HCT116 (cell line): ENCODE results near the gene MGAT4C. TPM values are rescaled to one million over a fixed set of nuclear protein-coding genes. Genes with fewer than 3 reads are reported as not detected.

Source experiments
- ATAC-seq: fragments of 200-7000 bp; cut with Tn5 transposase; 2 replicates; pipeline ENCODE4 v1.9.1; 2020; ENCODE audit warnings: mild to moderate bottlenecking, moderate library complexity
- BruUV-seq: library from RNA; stranded (reverse); fragments of 400-500 nt; replicated peaks from 2 replicates; lab custom pipeline; 2021; lab: Mats Ljungman, UMichigan
- CTCF ChIA-PET: fragments of 300-600 bp; sonication (Branson Sonifier 250); formaldehyde crosslinking; loops from one replicate; lab custom pipeline; 2021; ENCODE audit warnings: antibody characterized with exemption; lab: Charles Lee
- POLR2A ChIA-PET: fragments of 300-600, 350-600 bp; sonication (Branson Sonifier 250); formaldehyde crosslinking; loops from one replicate; lab custom pipeline; 2021; ENCODE audit warnings: antibody characterized with exemption; lab: Charles Lee
- RAD21 ChIA-PET, 2 experiments: fragments of 300-600 bp; sonication (Branson Sonifier 250); formaldehyde crosslinking; loops; one replicate each; lab custom pipeline; 2023; ENCODE audit warnings: low total read pairs in 2 of 2; ENCODE audit not compliant: uncharacterized antibody in 2 of 2, unreplicated experiment in 2 of 2, low non-redundant PET in 1 of 2; lab: Charles Lee
- DNase-seq: peaks from one replicate; pipeline ENCODE4 v3.0.0-alpha.2; 2010; ENCODE audit warnings: low read depth, low spot score
- H2AFZ ChIP-seq: fragments of 200-600 bp; shearing (Covaris generic), sonication (generic); 2 replicates; pipeline ENCODE4 v1.6.1; 2017; ENCODE audit warnings: low read depth, mixed run types, mixed read lengths, antibody characterized with exemption, low read length; ENCODE audit not compliant: poor library complexity, severe bottlenecking
- H3K27ac ChIP-seq: 2 replicates; pipeline ENCODE4 v1.5.1; 2012; ENCODE audit warnings: low read depth, low read length
- H3K27me3 ChIP-seq: fragments of 200-600 bp; sonication (generic); 2 replicates; pipeline ENCODE4 v1.6.1; 2016; ENCODE audit warnings: mixed run types, low read length, mixed read lengths; ENCODE audit not compliant: insufficient read depth
- H3K36me3 ChIP-seq, 2 experiments: fragments of 200-500 bp in 1 of 2; fragments of 200-600 bp in 1 of 2; sonication (Bioruptor generic) in 1 of 2; sonication (generic) in 1 of 2; 2 replicates each; pipeline versions ENCODE4 v1.5.1 to v1.6.1; 2014 to 2016; ENCODE audit warnings: low read length in 2 of 2, inconsistent platforms in 1 of 2, mixed read lengths in 1 of 2, mixed run types in 1 of 2; ENCODE audit not compliant: insufficient read depth in 2 of 2, control insufficient read depth in 1 of 2
- H3K4me1 ChIP-seq, 2 experiments: fragments of 200-600 bp in 1 of 2; sonication (generic) in 1 of 2; 2 replicates each; pipeline versions ENCODE4 v1.5.1 to v1.6.1; 2012 to 2017; ENCODE audit warnings: low read length in 2 of 2, inconsistent platforms in 1 of 2, mild to moderate bottlenecking in 1 of 2, mixed read lengths in 1 of 2, mixed run types in 1 of 2, moderate library complexity in 1 of 2; ENCODE audit not compliant: insufficient read depth in 2 of 2, control insufficient read depth in 1 of 2
- H3K4me2 ChIP-seq: fragments of 200-600 bp; sonication (generic); 2 replicates; pipeline ENCODE4 v1.6.1; 2017; ENCODE audit warnings: mixed run types, low read length, mixed read lengths
- H3K4me3 ChIP-seq, 2 experiments: fragments of 200-600 bp in 1 of 2; sonication (generic) in 1 of 2; replicated peaks in 1 of 2; 2 replicates each; pipeline ENCODE4 v1.5.1; 2011 to 2016; ENCODE audit warnings: low read length in 2 of 2, control low read depth in 1 of 2, low read depth in 1 of 2, mild to moderate bottlenecking in 1 of 2, mixed read lengths in 1 of 2, mixed run types in 1 of 2
- H3K79me2 ChIP-seq: fragments of 200-600 bp; sonication (generic); 2 replicates; pipeline ENCODE4 v1.6.1; 2017; ENCODE audit warnings: mild to moderate bottlenecking, mixed run types, low read length, moderate library complexity, mixed read lengths; ENCODE audit not compliant: insufficient read depth
- H3K9ac ChIP-seq: fragments of 200-600 bp; sonication (generic); 2 replicates; pipeline ENCODE4 v1.6.1; 2016; ENCODE audit warnings: low read length, mixed read lengths
- H3K9me2 ChIP-seq: fragments of 200-600 bp; sonication (generic), shearing (Covaris generic); 2 replicates; pipeline ENCODE4 v1.6.1; 2017; ENCODE audit warnings: mixed run types, mild to moderate bottlenecking, moderate library complexity; ENCODE audit not compliant: insufficient read depth
- H3K9me3 ChIP-seq, 2 experiments: fragments of 200-500 bp in 1 of 2; fragments of 200-600 bp in 1 of 2; sonication (Bioruptor generic) in 1 of 2; sonication (generic) in 1 of 2; 2 replicates each; pipeline ENCODE4 v1.6.1; 2014 to 2017; ENCODE audit warnings: low read length in 2 of 2, mixed read lengths in 2 of 2, inconsistent platforms in 1 of 2, low read depth in 1 of 2, mild to moderate bottlenecking in 1 of 2, mixed run types in 1 of 2, moderate library complexity in 1 of 2; ENCODE audit not compliant: control insufficient read depth in 1 of 2, insufficient read depth in 1 of 2
- H4K20me1 ChIP-seq: fragments of 200-600 bp; sonication (generic), shearing (Covaris generic); 2 replicates; pipeline ENCODE4 v1.6.1; 2017; ENCODE audit warnings: mixed run types, mild to moderate bottlenecking, moderate library complexity; ENCODE audit not compliant: insufficient read depth
- CBX3 ChIP-seq: IDR thresholded peaks from 2 replicates; pipeline ENCODE4 v1.6.1; 2012; ENCODE audit warnings: low read depth
- EGR1 ChIP-seq: IDR thresholded peaks from 2 replicates; pipeline ENCODE4 v1.6.1; 2012; ENCODE audit warnings: low read depth
- EZH2 ChIP-seq: fragments of 200-600 bp; sonication (generic); IDR thresholded peaks from 2 replicates; pipeline ENCODE4 v1.6.1; 2017; ENCODE audit warnings: antibody characterized with exemption, mixed run types
- POLR2AphosphoS5 ChIP-seq: IDR thresholded peaks from 2 replicates; pipeline ENCODE4 v1.6.1; 2011; ENCODE audit warnings: mild to moderate bottlenecking, low read depth, low read length, moderate library complexity
- RAD21 ChIP-seq: IDR thresholded peaks from 2 replicates; pipeline ENCODE4 v1.6.1; 2012; ENCODE audit warnings: low read depth, mild to moderate bottlenecking
- SIN3A ChIP-seq: IDR thresholded peaks from 2 replicates; pipeline ENCODE4 v1.6.1; 2012; ENCODE audit warnings: low read depth
- SRF ChIP-seq: IDR thresholded peaks from 2 replicates; pipeline ENCODE4 v1.6.1; 2012; ENCODE audit warnings: low read depth
- TCF7L2 ChIP-seq: IDR thresholded peaks from 2 replicates; pipeline ENCODE4 v1.7.0; 2011; ENCODE audit warnings: borderline replicate concordance, inconsistent platforms; ENCODE audit not compliant: insufficient read depth, insufficient read length; ENCODE audit errors: extremely low read depth
- YY1 ChIP-seq: IDR thresholded peaks from 2 replicates; pipeline ENCODE4 v1.6.1; 2011; ENCODE audit warnings: low read length, low read depth, moderate library complexity, mild to moderate bottlenecking; ENCODE audit not compliant: insufficient replicate concordance; ENCODE audit errors: extremely low read depth
- ZFX ChIP-seq: fragments of 450-650 bp; IDR thresholded peaks from 2 replicates; pipeline ENCODE4 v1.6.1; 2017
- ZNF274 ChIP-seq: fragments of 200-500 bp; sonication (Bioruptor generic); IDR thresholded peaks from 2 replicates; pipeline ENCODE4 v1.6.1; 2014; ENCODE audit warnings: mild to moderate bottlenecking, low read depth, low read length, inconsistent platforms
- intact Hi-C: fragments of 100-400 bp; cut with micrococcal nuclease; formaldehyde crosslinking; loops from 2 replicates; pipeline ENCODE4 v1.10.0; 2022
- total RNA-seq: library from RNA; stranded (reverse); gene quantifications from one replicate; pipeline ENCODE4 v1.2.1, GENCODE V29; 2021; ENCODE audit not compliant: unreplicated experiment
- TF ChIP-seq, protein P1 (sequence below): IDR thresholded peaks from 2 replicates; pipeline ENCODE4 v1.6.1; 2012; ENCODE audit warnings: low read depth
- TF ChIP-seq, protein P2 (sequence below), 3 experiments: fragments of 200-600 bp in 1 of 3; sonication (generic) in 1 of 3; IDR thresholded peaks in 2 of 3; conservative IDR thresholded peaks in 1 of 3; 2 replicates each; pipeline ENCODE4 v1.5.1; 2012 to 2017; ENCODE audit warnings: low read depth in 2 of 3, low read length in 2 of 3, antibody characterized with exemption in 1 of 3, borderline replicate concordance in 1 of 3, control low read depth in 1 of 3, mild to moderate bottlenecking in 1 of 3, mixed read lengths in 1 of 3, mixed run types in 1 of 3, moderate library complexity in 1 of 3; ENCODE audit not compliant: insufficient read depth in 1 of 3
- TF ChIP-seq, protein P3 (sequence below): IDR thresholded peaks from 2 replicates; pipeline ENCODE4 v1.6.1; 2012
- TF ChIP-seq, protein P4 (sequence below): IDR thresholded peaks from 2 replicates; pipeline ENCODE4 v1.6.1; 2012
- TF ChIP-seq, protein P5 (sequence below): IDR thresholded peaks from 2 replicates; pipeline ENCODE4 v1.6.1; 2011; ENCODE audit warnings: mild to moderate bottlenecking, low read length, moderate library complexity; ENCODE audit not compliant: insufficient replicate concordance; ENCODE audit errors: extremely low read depth

Gene MGAT4C
- total RNA-seq, 1 experiment from 2014 or later, result not detected

DNA sequence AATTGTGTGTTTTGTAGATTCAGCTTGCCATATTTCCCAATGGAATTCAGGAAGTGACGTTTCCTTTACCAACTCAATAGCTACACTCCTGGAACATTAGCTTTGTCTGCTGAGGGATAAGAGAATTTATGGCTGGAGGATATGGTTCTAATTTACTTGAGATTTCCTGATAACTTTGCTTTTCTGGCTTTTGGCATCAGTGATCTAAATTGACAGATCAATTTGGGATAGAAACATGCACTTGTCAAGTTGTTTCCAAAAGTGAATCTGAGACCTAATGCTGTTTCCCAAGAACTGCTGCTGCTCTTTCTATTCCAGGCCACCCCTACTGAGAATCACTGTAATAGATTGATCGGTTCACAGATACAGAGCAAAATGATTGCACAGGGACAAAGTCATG lies 43.2 kb downstream of the MGAT4C start:
- no peaks in the 10 kb centered on the region for H3K9me3 ChIP-seq
- CTCF ChIA-PET, result no interaction called here
- H3K4me2 ChIP-seq, result no peak overlapping the region
- H3K9me2 ChIP-seq, result no peaks in the 10 kb centered on the region
- H3K27me3 ChIP-seq, result no peaks in the 10 kb centered on the region
- H3K4me1 ChIP-seq, result no peaks in the 10 kb centered on the region
- BruUV-seq, result no TSS peak
- H3K4me3 ChIP-seq, result no peak overlapping the region
- DNase-seq (no peak), ATAC-seq (no peak)
- no peak overlapping the region for H2AFZ ChIP-seq
- no peaks in the 10 kb centered on the region for H3K79me2 ChIP-seq
- H3K9ac ChIP-seq, result no peak overlapping the region
- intact Hi-C loops, result no loop called here
- TF ChIP-seq RAD21, result no peak
- TF ChIP-seq ZFX, result no peak
- TF ChIP-seq, protein P1, sequence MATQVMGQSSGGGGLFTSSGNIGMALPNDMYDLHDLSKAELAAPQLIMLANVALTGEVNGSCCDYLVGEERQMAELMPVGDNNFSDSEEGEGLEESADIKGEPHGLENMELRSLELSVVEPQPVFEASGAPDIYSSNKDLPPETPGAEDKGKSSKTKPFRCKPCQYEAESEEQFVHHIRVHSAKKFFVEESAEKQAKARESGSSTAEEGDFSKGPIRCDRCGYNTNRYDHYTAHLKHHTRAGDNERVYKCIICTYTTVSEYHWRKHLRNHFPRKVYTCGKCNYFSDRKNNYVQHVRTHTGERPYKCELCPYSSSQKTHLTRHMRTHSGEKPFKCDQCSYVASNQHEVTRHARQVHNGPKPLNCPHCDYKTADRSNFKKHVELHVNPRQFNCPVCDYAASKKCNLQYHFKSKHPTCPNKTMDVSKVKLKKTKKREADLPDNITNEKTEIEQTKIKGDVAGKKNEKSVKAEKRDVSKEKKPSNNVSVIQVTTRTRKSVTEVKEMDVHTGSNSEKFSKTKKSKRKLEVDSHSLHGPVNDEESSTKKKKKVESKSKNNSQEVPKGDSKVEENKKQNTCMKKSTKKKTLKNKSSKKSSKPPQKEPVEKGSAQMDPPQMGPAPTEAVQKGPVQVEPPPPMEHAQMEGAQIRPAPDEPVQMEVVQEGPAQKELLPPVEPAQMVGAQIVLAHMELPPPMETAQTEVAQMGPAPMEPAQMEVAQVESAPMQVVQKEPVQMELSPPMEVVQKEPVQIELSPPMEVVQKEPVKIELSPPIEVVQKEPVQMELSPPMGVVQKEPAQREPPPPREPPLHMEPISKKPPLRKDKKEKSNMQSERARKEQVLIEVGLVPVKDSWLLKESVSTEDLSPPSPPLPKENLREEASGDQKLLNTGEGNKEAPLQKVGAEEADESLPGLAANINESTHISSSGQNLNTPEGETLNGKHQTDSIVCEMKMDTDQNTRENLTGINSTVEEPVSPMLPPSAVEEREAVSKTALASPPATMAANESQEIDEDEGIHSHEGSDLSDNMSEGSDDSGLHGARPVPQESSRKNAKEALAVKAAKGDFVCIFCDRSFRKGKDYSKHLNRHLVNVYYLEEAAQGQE, result no peak
- TF ChIP-seq SIN3A, result no peak
- no peak for TF ChIP-seq CBX3
- no peak for TF ChIP-seq EZH2
- no peak for TF ChIP-seq SRF
- no peak for TF ChIP-seq POLR2AphosphoS5
- TF ChIP-seq, protein P2, sequence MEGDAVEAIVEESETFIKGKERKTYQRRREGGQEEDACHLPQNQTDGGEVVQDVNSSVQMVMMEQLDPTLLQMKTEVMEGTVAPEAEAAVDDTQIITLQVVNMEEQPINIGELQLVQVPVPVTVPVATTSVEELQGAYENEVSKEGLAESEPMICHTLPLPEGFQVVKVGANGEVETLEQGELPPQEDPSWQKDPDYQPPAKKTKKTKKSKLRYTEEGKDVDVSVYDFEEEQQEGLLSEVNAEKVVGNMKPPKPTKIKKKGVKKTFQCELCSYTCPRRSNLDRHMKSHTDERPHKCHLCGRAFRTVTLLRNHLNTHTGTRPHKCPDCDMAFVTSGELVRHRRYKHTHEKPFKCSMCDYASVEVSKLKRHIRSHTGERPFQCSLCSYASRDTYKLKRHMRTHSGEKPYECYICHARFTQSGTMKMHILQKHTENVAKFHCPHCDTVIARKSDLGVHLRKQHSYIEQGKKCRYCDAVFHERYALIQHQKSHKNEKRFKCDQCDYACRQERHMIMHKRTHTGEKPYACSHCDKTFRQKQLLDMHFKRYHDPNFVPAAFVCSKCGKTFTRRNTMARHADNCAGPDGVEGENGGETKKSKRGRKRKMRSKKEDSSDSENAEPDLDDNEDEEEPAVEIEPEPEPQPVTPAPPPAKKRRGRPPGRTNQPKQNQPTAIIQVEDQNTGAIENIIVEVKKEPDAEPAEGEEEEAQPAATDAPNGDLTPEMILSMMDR (IDR thresholded peaks at IDR 0.05 in 2 of 3, conservative IDR thresholded peaks at IDR 0.05 in 1 of 3; ENCODE audit: borderline replicate concordance in 1 of 3, insufficient read depth in 1 of 3, low read depth in 2 of 3, low read length in 2 of 3), result no peak
- no peak for TF ChIP-seq EGR1
- TF ChIP-seq, protein P3, sequence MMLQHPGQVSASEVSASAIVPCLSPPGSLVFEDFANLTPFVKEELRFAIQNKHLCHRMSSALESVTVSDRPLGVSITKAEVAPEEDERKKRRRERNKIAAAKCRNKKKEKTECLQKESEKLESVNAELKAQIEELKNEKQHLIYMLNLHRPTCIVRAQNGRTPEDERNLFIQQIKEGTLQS, result no peak
- TF ChIP-seq, protein P4, sequence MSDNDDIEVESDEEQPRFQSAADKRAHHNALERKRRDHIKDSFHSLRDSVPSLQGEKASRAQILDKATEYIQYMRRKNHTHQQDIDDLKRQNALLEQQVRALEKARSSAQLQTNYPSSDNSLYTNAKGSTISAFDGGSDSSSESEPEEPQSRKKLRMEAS, result no peak
- TF ChIP-seq TCF7L2, result no peak
- no peak for TF ChIP-seq ZNF274
- TF ChIP-seq YY1, result no peak
- TF ChIP-seq, protein P5, sequence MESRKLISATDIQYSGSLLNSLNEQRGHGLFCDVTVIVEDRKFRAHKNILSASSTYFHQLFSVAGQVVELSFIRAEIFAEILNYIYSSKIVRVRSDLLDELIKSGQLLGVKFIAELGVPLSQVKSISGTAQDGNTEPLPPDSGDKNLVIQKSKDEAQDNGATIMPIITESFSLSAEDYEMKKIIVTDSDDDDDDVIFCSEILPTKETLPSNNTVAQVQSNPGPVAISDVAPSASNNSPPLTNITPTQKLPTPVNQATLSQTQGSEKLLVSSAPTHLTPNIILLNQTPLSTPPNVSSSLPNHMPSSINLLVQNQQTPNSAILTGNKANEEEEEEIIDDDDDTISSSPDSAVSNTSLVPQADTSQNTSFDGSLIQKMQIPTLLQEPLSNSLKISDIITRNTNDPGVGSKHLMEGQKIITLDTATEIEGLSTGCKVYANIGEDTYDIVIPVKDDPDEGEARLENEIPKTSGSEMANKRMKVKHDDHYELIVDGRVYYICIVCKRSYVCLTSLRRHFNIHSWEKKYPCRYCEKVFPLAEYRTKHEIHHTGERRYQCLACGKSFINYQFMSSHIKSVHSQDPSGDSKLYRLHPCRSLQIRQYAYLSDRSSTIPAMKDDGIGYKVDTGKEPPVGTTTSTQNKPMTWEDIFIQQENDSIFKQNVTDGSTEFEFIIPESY, result no peak
- H3K36me3 ChIP-seq, result no peaks in the 10 kb centered on the region
- RAD21 ChIA-PET, result no interaction called here
- H3K27ac ChIP-seq, result no peak overlapping the region
- H4K20me1 ChIP-seq, result no peaks in the 10 kb centered on the region
- POLR2A ChIA-PET, result no interaction called here
